Measurements from ENCODE around the gene CEACAM19.

Gene CEACAM19

GRCh38 chr19:44723299-44723951, 52.1 kb downstream of the CEACAM19 start:
- no peak for DNase-seq (ENCODE audit: low read depth)

- peak; percentile 64 for DNase-seq (ENCODE audit: low read depth)
Observed at GRCh38 chr19:44723952-44724319, 52.7 kb downstream of the CEACAM19 start.

- no peak for DNase-seq (ENCODE audit: low read depth)
Observed at GRCh38 chr19:44725251-44725650, 54.0 kb downstream of the CEACAM19 start.

- DNase-seq (ENCODE audit: low read depth): no peak
Observed at GRCh38 chr19:44725684-44726083, 54.4 kb downstream of the CEACAM19 start.

- DNase-seq (ENCODE audit: low read depth): no peak
Observed at GRCh38 chr19:44726465-44726864, 55.2 kb downstream of the CEACAM19 start.

GRCh38 chr19:44728178-44728577, 56.9 kb downstream of the CEACAM19 start:
- no peak for DNase-seq (ENCODE audit: low read depth)

- no peak for DNase-seq (ENCODE audit: low read depth)
Observed at GRCh38 chr19:44729516-44730033, 58.3 kb downstream of the CEACAM19 start.

- DNase-seq (ENCODE audit: low read depth): no peak
Observed at GRCh38 chr19:44731081-44731480, 59.8 kb downstream of the CEACAM19 start.

- DNase-seq (ENCODE audit: low read depth): no peak
Observed at GRCh38 chr19:44731622-44732021, 60.3 kb downstream of the CEACAM19 start.

- no peak for DNase-seq (ENCODE audit: low read depth)
Observed at GRCh38 chr19:44732235-44733014, 61.1 kb downstream of the CEACAM19 start.

All from stromal cell of bone marrow (primary cell).